ENCODE data around the gene TSEN54.
A peak's percentile ranks its signal among the peaks of the same experiment; 100 is the strongest.

The TSEN54 gene

GRCh38 chr17:75494326-75494877 is 21.9 kb upstream of the TSEN54 start:
- H3K9me3 Mint-ChIP-seq (ENCODE audit: low read depth) = no peaks in the 10 kb centered on the region
- H3K27me3 Mint-ChIP-seq = no peaks in the 10 kb centered on the region
- peaks cover 7% of the 10 kb centered on the region for H3K4me1 Mint-ChIP-seq (ENCODE audit: low read depth)
- no peaks in the 10 kb centered on the region for H3K36me3 Mint-ChIP-seq
- no peak overlapping the region for H3K4me3 Mint-ChIP-seq
- H3K27ac Mint-ChIP-seq = no peak overlapping the region

GRCh38 chr17:75496005-75496404 is 20.3 kb upstream of the TSEN54 start:
- Mint-ChIP-seq H3K4me3 (no peak overlapping the region), H3K36me3 (no peaks in the 10 kb centered on the region), H3K27ac (no peak overlapping the region)

GRCh38 chr17:75498039-75498725 is 18.1 kb upstream of the TSEN54 start:
- Mint-ChIP-seq H3K27me3 (no peaks in the 10 kb centered on the region), H3K27ac (peak overlapping the region; percentile 46), H3K4me3 (no peak overlapping the region), H3K36me3 (no peaks in the 10 kb centered on the region), H3K9me3 (ENCODE audit: low read depth) (no peaks in the 10 kb centered on the region), H3K4me1 (ENCODE audit: low read depth) (peaks cover 7% of the 10 kb centered on the region)

More at GRCh38 chr17:75496005-75496404, 20.3 kb upstream of the TSEN54 start:
- H3K27me3 Mint-ChIP-seq = no peaks in the 10 kb centered on the region
- no peaks in the 10 kb centered on the region for H3K9me3 Mint-ChIP-seq (ENCODE audit: low read depth)
- H3K4me1 Mint-ChIP-seq (ENCODE audit: low read depth) = peaks cover 7% of the 10 kb centered on the region

- Mint-ChIP-seq H3K27ac (peak overlapping the region; percentile 46), H3K36me3 (no peaks in the 10 kb centered on the region)
Measured at GRCh38 chr17:75498726-75499213, 17.6 kb upstream of the TSEN54 start.

GRCh38 chr17:75499313-75500022 is 16.9 kb upstream of the TSEN54 start:
- no peak overlapping the region for H3K27ac Mint-ChIP-seq
- no peak overlapping the region for H3K4me3 Mint-ChIP-seq
- peaks cover 7% of the 10 kb centered on the region for H3K4me1 Mint-ChIP-seq (ENCODE audit: low read depth)
- no peaks in the 10 kb centered on the region for H3K36me3 Mint-ChIP-seq
- H3K27me3 Mint-ChIP-seq = no peaks in the 10 kb centered on the region
- H3K9me3 Mint-ChIP-seq (ENCODE audit: low read depth) = no peaks in the 10 kb centered on the region

More at GRCh38 chr17:75498726-75499213, 17.6 kb upstream of the TSEN54 start:
- no peak overlapping the region for H3K4me3 Mint-ChIP-seq
- peaks cover 7% of the 10 kb centered on the region for H3K4me1 Mint-ChIP-seq (ENCODE audit: low read depth)
- no peaks in the 10 kb centered on the region for H3K9me3 Mint-ChIP-seq (ENCODE audit: low read depth)
- no peaks in the 10 kb centered on the region for H3K27me3 Mint-ChIP-seq

GRCh38 chr17:75500419-75501216 is 15.7 kb upstream of the TSEN54 start:
- Mint-ChIP-seq H3K4me1 (ENCODE audit: low read depth) (peaks cover 7% of the 10 kb centered on the region), H3K9me3 (ENCODE audit: low read depth) (no peaks in the 10 kb centered on the region), H3K27ac (no peak overlapping the region), H3K36me3 (no peaks in the 10 kb centered on the region), H3K27me3 (no peaks in the 10 kb centered on the region), H3K4me3 (no peak overlapping the region)

GRCh38 chr17:75501378-75502071 is 14.8 kb upstream of the TSEN54 start:
- H3K9me3 Mint-ChIP-seq (ENCODE audit: low read depth) = no peaks in the 10 kb centered on the region
- H3K4me1 Mint-ChIP-seq (ENCODE audit: low read depth) = peaks cover 7% of the 10 kb centered on the region
- no peaks in the 10 kb centered on the region for H3K27me3 Mint-ChIP-seq
- no peak overlapping the region for H3K27ac Mint-ChIP-seq
- no peaks in the 10 kb centered on the region for H3K36me3 Mint-ChIP-seq
- no peak overlapping the region for H3K4me3 Mint-ChIP-seq

- Mint-ChIP-seq H3K27me3 (no peaks in the 10 kb centered on the region), H3K9me3 (ENCODE audit: low read depth) (no peaks in the 10 kb centered on the region), H3K4me3 (no peak overlapping the region), H3K27ac (no peak overlapping the region), H3K4me1 (ENCODE audit: low read depth) (peaks cover 7% of the 10 kb centered on the region), H3K36me3 (no peaks in the 10 kb centered on the region)
Measured at GRCh38 chr17:75502072-75502720, 14.1 kb upstream of the TSEN54 start.

- H3K4me1 Mint-ChIP-seq (ENCODE audit: low read depth) = peaks cover 5% of the 10 kb centered on the region
- H3K4me3 Mint-ChIP-seq = no peak overlapping the region
- H3K27ac Mint-ChIP-seq = no peak overlapping the region
- H3K9me3 Mint-ChIP-seq (ENCODE audit: low read depth) = no peaks in the 10 kb centered on the region
- no peaks in the 10 kb centered on the region for H3K27me3 Mint-ChIP-seq
- H3K36me3 Mint-ChIP-seq = no peaks in the 10 kb centered on the region
Measured at GRCh38 chr17:75502721-75503329, 13.5 kb upstream of the TSEN54 start.

- Mint-ChIP-seq H3K36me3 (no peaks in the 10 kb centered on the region), H3K4me3 (no peak overlapping the region), H3K27me3 (no peaks in the 10 kb centered on the region), H3K9me3 (ENCODE audit: low read depth) (no peaks in the 10 kb centered on the region), H3K4me1 (ENCODE audit: low read depth) (no peaks in the 10 kb centered on the region), H3K27ac (no peak overlapping the region)
Measured at GRCh38 chr17:75503337-75503950, 12.9 kb upstream of the TSEN54 start.

- no peaks in the 10 kb centered on the region for H3K4me1 Mint-ChIP-seq (ENCODE audit: low read depth)
- no peaks in the 10 kb centered on the region for H3K36me3 Mint-ChIP-seq
- no peaks in the 10 kb centered on the region for H3K27me3 Mint-ChIP-seq
- no peak overlapping the region for H3K27ac Mint-ChIP-seq
- H3K4me3 Mint-ChIP-seq = no peak overlapping the region
- no peaks in the 10 kb centered on the region for H3K9me3 Mint-ChIP-seq (ENCODE audit: low read depth)
Measured at GRCh38 chr17:75503976-75504346, 12.4 kb upstream of the TSEN54 start.

GRCh38 chr17:75504347-75505151 is 11.8 kb upstream of the TSEN54 start:
- Mint-ChIP-seq H3K27me3 (no peaks in the 10 kb centered on the region), H3K36me3 (no peaks in the 10 kb centered on the region), H3K27ac (no peak overlapping the region), H3K9me3 (ENCODE audit: low read depth) (no peaks in the 10 kb centered on the region), H3K4me1 (ENCODE audit: low read depth) (no peaks in the 10 kb centered on the region), H3K4me3 (no peak overlapping the region)

- H3K4me1 Mint-ChIP-seq (ENCODE audit: low read depth) = no peaks in the 10 kb centered on the region
- H3K36me3 Mint-ChIP-seq = no peaks in the 10 kb centered on the region
- H3K4me3 Mint-ChIP-seq = no peak overlapping the region
- no peaks in the 10 kb centered on the region for H3K27me3 Mint-ChIP-seq
- H3K9me3 Mint-ChIP-seq (ENCODE audit: low read depth) = no peaks in the 10 kb centered on the region
- no peak overlapping the region for H3K27ac Mint-ChIP-seq
Measured at GRCh38 chr17:75505152-75505409, 11.2 kb upstream of the TSEN54 start.

Data from activated naive CD8-positive, alpha-beta T cell (primary cell).